Fibroblast of skin of left quadriceps (primary cell): ENCODE data around the gene PCNX2.
"Not testable (repeated sequence)": the region's sequence is repeated elsewhere in the genome, so short reads cannot be mapped to it uniquely, and the experiment has no call there.

Experiments used
- DNase-seq, 2 experiments: peaks; one replicate each; pipeline ENCODE4 v3.0.0-alpha.2; 2013; ENCODE audit warnings: low read depth in 2 of 2

PCNX2 gene

GRCh38 chr1:233158322-233158721, 137.2 kb downstream of the PCNX2 start:
- no peak for DNase-seq

GRCh38 chr1:233157245-233157644, 138.3 kb downstream of the PCNX2 start:
- DNase-seq = no peak

GRCh38 chr1:233151861-233152260, 143.7 kb downstream of the PCNX2 start:
- no peak for DNase-seq

- DNase-seq = no peak
Observed at GRCh38 chr1:233144434-233144833, 151.1 kb downstream of the PCNX2 start.

GRCh38 chr1:233143241-233143640, 152.3 kb downstream of the PCNX2 start:
- peak in 1 of 2 experiments; percentile 17 for DNase-seq

DNA sequence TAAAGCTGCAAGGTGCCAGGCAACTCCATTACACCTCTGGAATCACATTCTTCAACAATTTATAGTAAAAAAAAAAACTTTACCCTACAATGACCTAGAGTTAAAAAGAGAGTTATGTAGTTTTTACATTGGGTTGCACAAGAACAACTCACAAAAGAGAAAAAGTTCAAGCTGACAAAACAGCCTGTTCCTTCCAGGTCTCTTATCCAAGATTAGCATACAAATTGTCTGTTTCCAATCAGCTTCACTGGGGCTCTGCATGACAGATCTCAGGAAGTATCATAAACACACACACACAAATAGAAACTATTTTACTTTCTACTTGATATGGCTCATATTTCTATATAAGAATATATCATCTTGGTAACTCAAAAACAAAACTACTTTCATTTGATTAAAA, 154.6 kb downstream of the PCNX2 start:
- DNase-seq = peak; percentile 11 to 12

- no peak for DNase-seq
Observed at GRCh38 chr1:233140499-233140898, 155.0 kb downstream of the PCNX2 start.

- no peak for DNase-seq
Observed at GRCh38 chr1:233138788-233139585, 156.5 kb downstream of the PCNX2 start.

DNA sequence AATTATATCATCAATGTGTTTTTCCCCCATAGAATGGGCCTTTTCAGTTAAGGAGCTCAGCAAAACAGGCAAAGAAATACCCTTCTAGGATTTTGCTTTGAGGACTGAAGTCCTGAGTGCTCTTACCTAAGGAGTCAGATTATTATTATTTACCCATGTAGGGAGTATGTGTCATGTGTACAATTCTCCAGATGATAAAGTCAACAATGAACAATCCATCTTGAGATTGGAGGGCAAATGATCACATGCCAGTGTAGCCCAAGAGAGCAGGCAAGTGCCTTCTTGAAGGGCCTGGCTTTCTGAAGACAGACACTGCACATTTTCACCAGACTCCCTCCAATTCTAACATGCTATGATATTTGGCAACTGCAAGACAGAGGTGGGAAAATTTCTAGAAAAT, 159.7 kb downstream of the PCNX2 start:
- no peak for DNase-seq

DNA sequence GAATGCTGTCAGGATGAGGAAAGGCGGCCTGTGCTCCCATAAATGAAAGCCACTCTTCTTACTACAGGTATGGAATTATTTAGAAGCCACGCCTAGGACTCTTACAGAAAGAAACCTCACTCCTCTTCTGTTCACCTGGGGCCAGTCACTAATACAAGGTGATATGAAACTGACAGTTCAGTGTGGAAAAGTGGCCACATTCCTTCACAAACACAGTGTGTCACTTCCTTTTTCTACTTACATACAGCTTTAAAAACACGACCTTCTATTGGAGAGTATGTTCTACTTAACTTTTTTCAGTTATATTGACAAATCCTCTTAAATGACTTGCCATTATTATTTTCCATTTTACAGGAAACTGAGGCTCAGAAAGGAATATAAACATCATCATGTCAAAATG, 163.1 kb downstream of the PCNX2 start:
- DNase-seq = no peak

DNA sequence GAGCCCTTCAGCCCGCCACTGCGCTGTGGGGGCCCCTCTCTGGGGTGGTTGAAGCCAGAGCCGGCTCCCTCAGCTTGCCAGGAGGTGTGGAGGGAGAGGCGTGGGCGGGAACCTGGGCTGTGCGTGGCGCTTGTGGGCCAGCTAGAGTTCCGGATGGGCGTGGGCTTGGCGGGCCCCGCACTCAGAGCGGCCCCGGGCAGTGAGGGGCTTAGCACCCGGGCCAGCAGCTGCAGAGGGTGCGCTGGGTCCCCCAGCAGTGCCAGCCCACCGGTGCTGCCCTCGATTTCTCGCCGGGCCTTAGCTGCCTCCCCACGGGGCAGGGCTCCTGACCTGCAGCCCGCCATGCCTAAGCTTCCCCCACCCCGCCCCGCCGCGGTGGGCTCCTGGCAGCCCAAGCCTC, 166.5 kb downstream of the PCNX2 start:
- not testable (repeated sequence) for DNase-seq

- no peak for DNase-seq
Observed at GRCh38 chr1:233127157-233127556, 168.4 kb downstream of the PCNX2 start.

DNA sequence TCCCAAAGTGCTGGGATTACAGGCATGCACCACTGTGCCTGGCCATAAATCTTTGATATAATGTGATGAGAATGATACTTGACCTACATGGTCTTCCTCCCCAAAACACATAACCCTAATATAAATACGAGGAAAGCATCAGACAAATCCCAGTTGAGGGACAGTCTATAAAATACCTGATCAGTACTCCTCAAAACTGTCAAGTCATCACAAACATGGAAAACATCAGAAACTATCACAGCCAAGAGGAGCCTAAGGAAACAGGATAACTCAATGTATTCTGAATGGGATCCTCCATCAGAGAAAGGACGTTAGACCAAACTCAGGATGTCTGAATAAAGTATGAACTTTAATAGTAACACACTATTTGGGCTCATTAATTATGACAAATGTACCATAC, 172.7 kb downstream of the PCNX2 start:
- no peak for DNase-seq

DNA sequence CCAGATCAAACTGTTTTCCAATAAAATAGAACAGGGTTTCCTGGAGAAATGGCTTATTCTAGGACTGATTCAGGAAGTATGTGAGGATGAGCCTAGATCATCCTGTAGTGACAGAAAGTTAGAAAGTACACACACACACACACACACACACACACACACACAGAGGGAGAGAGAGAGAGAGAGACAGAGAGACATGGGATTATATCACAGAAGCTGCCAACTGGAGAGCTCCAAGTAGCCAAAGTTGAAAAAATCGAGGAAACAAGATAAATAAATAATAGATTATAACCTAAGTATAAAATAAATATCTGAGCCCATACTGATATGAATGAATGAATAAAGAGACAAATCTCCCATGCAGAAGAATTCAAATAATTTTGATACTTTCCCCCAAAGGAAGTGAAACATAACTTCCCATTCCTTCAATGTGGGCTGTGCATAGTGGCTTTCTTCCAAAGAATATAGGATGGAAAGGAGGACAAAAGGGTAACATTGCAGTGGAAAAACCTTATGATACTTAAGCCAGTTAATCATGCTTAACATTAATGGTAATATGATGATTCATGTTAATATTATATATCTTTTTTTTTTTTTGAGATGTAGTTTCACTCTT, 173.5 kb downstream of the PCNX2 start:
- DNase-seq = no peak

DNA sequence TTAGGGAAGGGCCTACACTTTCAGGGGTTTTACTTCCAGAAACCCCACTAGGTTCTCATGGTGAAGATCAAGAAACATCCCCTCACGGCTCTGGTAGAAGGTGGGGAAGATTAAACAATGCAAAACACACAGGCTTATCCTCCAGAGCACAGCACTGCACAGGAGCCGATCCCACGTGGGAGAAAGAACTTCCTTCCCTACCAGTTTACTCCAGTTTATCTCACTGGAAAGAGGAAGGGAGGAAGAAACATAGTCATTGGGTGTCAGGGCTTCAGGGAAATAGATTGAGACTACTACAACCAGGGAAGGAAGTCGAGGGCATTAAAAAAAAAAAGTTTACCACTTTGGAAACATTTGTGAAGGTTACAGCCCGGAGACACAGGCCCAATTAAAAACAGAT, 180.7 kb downstream of the PCNX2 start:
- DNase-seq = no peak

GRCh38 chr1:233114159-233114558, 181.4 kb downstream of the PCNX2 start:
- no peak for DNase-seq

DNA sequence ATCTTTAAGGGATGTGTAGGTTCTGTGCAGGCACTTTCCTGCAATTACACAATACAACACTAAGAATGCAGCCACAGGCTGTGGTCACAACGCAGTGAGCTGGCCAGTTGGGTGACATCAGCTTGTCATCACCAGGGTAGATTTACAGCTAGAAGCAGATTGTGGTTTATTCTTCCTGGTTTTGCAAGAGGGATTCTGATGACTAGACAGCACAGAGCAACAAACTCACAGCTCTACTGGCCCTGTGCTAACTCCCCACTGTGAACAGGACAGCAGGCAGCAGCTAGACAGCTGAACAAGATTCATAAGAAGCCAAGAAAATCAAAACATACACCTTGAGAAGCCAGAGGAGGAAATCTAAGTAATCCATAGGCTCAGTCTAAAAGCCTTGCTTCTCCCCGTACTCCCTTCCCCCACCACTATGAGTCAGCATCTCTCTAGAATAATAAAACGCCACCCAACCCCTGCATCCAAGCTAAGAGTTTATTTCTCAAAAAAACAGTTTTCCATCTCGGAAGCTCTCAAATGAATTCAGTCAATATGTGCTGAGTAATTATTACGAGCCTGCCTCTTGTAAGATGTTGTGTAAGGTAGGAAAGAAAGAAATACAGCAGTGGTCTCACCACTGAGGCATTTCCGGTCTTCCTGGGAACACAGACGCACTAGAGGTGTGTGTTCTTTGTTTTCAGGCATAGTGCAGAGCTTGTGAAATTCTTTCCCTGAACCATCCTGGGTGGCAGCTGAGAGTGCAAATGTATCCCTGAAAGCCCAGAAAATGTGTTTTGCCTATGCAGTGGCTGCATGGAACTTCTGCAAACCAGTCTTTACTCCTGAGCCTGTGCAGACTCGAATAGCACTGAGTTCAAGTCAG, 182.3 kb downstream of the PCNX2 start:
- peak; percentile 100 for DNase-seq

DNA sequence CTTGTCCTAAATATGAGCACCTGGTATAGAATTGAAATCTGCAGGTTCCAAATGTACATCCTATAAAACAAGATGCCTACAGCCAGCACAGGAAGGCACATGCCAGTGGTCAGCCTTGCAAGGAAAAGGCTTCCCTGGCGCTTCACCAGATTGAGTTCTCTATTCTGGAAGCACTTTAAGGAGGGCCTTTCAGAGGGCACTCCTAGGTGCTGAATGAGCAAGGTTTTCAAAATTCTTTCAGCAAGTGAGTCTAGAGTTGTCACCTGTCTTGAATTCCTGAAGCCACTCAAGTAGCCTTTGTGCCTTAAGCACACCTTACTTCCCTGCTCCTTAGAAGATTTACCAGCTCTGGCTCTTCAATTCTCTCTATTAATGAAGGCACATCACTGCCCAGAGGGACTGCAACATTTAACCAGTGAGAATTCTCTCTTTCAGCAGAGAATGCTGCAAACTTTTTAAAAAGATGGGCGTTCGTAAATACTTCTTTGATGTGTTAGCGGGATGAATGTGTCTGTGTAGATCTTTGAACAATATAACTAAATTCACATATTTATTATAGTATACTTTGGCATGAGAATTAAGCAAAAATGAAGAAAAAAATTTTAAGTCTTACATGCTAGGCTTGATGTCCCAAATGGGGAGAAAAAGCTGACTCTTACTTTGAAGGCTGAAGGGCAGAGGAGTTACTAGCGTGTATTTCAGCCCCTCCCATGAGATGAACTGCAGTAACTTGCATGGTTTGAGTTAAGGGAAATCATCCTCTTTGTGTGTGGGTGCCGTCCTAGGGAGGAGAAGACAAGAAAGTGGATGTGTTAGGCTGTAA, 183.1 kb downstream of the PCNX2 start:
- DNase-seq = no peak

DNA sequence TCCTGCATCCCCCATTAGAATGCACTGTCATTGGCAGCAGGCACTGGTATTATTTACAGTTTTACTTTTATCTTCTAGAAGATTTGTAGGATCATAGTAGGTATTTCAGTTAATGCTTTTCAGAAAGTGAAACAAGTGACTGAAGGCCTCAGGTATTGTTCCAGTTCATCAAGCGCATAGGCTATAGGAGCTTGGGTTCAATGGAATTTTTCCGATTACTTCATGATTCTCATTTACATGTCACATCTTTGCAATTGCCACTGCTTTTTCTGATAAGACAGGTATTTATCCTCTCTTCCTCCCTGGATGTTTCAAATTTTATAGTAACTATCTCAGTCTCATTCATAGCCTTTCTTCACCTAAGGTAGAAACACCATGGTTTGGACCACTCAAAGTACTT, 183.8 kb downstream of the PCNX2 start:
- DNase-seq = no peak

- no peak for DNase-seq
Observed at GRCh38 chr1:233109096-233109495, 186.4 kb downstream of the PCNX2 start.

DNA sequence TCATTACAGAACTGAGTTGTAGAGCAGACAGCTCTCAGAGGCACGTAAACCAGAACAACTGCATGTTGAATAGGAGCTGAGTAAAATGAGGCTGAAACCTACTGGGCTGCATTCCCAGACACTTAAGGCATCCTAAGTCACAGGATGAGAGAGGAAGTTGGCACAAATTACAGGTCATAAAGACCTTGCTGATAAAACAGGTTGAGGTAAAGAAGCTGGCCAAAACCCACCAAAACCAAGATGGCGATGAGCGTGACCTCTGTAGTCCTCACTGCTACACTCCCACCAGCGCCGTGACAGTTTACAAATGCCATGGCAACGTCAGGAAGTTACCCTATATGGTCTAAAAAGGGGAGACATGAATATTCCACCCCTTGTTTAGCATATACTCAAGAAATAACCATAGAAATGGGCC, 187.8 kb downstream of the PCNX2 start:
- DNase-seq = not testable (repeated sequence)
